Activated CD4-positive, alpha-beta T cell treated with anti-CD3 and anti-CD28 coated beads, Interleukin-2, amount 50 U/mL, for 4 hours (primary cell): ENCODE data around the gene TRPM2.

ENCODE experiments used
- DNase-seq, 2 experiments: peaks; one replicate each; pipeline ENCODE4 v3.0.0-alpha.2; 2020

The TRPM2 gene

DNA sequence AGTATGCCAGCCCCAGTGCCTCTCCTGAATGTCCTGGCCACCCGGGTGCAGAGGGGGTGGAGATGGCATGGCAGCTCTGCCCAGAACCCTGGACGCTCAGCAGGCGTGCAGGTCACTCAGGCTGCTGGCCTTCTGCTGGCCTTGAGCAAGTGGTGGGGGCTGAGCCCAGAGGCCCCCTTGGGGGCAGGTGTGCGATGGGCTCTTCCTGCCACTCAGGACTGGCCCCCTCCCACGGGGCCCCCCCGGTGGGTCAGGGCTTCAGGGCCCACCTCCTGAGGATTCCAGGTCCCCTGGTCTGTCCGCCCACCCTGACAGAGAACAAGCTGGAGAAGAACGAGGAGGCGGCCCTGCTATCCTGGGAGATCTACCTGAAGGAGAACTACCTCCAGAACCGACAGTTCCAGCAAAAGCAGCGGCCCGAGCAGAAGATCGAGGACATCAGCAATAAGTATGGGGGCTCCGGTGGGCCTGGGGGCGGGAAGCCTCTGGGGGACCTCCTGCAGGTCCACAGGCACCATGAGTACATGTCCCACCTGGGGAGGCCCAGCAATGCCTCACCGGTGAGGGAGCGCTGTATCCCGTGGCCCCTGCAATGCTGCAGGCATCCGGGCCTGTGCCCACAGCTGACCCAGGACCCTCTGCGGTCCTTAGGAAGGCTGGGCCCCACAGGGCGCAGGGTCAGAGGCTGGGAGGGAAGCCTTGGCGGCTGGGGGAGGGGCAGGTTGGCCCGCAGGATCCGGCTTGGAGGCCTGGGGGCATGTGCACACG, 64.9 kb downstream of the TRPM2 start:
- DNase-seq: no peak

GRCh38 chr21:44418876-44419230, 65.4 kb downstream of the TRPM2 start:
- no peak for DNase-seq

- no peak for DNase-seq
These were observed 66.3 kb downstream of the TRPM2 start for GRCh38 chr21:44419679-44420078.

GRCh38 chr21:44420416-44421205, 67.2 kb downstream of the TRPM2 start:
- no peak for DNase-seq

- DNase-seq: no peak
These were observed 68.8 kb downstream of the TRPM2 start for GRCh38 chr21:44421901-44422840.

DNA sequence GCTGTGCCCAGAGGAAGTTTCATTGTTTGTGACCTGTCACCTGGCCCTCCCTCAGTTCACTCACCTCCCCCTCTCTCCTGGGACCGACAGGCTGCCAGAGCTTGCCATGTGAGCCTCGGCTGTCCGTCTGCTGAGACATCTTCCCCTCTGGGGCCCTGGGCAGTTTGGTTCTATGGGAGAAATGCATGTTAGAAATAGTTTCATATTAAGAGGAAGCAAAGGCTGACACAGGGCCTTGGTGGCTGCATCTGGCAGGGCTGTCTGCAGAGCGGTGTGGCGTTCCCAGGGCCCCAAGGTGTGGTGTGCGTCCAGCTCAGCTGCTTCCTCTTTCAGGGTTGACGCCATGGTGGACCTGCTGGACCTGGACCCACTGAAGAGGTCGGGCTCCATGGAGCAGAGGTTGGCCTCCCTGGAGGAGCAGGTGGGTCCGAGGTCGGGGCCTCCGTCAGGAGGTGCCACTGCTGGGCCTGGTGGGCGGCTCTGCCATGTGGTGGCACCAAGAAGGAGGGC, 69.9 kb downstream of the TRPM2 start:
- no peak for DNase-seq

- no peak for DNase-seq
These were observed 70.7 kb downstream of the TRPM2 start for GRCh38 chr21:44423941-44424607.

DNA sequence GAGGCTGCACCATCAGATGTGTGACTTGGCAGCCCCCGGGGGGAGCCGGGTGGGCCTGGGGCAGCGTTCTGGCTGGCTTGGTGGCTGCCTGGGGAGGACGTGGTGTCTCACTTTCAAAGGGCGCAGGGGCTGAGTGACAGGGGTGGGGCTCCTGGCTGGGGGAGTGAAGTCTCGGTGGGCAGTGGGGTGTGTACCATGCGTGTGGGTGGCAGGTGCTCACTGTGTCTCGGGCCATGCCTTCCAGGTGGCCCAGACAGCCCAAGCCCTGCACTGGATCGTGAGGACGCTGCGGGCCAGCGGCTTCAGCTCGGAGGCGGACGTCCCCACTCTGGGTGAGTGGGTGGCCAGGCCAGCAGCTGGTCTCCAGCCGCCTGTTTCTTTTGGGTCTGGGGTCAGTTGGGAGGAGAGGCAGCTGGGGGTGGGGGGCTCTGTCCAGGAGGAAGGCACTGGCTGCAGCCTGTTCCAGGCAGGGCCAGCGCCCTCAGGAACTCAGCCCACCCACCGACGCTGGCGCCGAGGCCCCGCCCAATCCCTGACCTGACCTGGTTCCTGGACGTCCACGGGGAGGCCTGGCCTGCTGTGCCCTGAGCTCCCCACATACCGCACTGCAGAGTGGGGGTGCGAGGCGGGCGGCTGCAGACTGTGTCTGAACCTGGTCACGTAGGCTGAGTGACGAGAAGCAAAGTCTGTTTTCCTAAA, 71.3 kb downstream of the TRPM2 start:
- no peak for DNase-seq

DNA sequence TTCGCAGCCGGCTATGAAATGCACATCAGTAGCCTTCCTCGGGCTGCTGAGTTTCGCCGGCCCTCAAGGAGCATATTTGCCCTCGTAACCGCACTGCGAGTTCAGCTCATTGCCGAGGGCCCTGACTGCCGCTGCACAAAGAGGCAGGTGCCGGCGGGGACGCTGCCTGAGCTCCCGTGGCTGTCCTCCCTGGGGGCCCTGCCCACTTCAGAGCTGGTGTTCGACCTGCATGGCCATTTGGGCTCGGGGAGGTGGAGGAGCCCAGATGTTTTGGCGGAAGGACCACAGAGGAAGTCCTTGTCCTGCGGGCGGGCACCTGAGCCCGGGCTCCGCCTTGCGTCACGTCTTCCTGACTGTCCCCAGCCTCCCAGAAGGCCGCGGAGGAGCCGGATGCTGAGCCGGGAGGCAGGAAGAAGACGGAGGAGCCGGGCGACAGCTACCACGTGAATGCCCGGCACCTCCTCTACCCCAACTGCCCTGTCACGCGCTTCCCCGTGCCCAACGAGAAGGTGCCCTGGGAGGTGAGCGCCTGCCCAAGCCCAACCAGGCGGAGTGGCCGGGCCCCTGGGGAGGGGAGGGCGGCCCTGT, 72.0 kb downstream of the TRPM2 start:
- DNase-seq: no peak

DNA sequence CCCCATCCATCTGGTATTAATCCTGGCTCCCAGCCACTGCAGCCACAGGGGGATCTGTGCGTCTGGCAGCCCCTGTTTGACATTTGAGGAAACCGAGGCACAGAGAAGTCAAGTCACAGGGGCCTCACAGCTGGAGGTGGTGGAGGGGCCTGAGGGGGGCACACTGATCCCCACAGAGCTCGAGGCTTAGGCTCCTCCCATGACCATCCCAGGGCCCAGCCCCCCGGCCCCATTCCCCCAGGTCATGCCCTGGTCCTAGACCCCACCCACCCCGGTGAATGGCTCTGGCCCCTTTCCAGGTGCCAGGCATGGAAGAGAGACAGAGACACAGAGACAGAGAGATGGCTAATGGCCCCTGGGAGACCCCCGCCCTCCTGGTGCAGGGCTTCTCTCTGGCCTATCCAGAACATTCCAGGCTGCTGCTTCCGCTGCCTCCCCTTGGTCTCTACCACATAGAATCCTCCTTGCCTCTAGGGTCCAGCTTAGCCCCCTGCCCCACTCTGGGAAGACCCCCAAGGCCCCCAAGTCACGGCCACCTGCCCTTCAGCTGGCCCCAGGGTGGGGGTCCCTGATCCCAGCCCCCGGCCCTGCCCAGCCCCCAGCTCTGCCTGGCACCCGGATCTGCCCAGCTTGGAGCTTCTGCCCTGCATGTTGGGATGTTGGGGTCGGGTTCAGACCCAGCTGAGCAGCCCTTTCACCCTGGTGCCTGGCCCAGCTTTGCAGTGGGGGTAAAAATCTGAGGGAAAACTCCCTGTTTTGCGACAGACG, 72.7 kb downstream of the TRPM2 start:
- DNase-seq: no peak

GRCh38 chr21:44426663-44427191, 73.3 kb downstream of the TRPM2 start:
- DNase-seq: no peak

GRCh38 chr21:44427241-44428120, 74.1 kb downstream of the TRPM2 start:
- no peak for DNase-seq

DNA sequence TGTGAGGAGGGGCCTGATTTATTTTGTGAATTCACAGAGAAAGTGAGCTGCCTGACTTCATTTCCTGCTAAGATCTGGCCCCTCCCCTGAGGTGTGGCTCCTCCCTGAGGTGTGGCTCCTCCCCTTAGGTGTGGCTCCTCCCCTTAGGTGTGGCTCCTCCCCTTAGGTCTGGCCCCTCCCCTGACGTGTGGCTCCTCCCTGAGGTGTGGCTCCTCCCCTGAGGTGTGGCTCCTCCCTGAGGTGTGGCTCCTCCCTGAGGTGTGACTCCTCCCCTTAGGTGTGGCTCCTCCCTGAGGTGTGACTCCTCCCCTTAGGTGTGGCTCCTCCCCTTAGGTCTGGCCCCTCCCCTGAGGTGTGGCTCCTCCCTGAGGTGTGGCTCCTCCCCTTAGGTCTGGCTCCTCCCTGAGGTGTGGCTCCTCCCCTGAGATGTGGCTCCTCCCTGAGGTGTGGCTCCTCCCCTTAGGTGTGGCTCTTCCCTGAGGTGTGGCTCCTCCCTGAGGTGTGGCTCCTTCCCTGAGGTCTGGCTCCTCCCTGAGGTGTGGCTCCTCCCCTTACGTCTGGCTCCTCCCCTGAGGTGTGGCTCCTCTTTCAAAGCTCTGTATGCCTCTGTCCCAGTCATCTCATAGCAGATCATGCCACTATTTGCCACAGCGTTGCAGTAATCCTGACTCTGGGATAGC, 75.0 kb downstream of the TRPM2 start:
- peak; percentile 16 to 17 for DNase-seq

GRCh38 chr21:44429894-44430293, 76.5 kb downstream of the TRPM2 start:
- DNase-seq: no peak

GRCh38 chr21:44431300-44431699, 77.9 kb downstream of the TRPM2 start:
- no peak for DNase-seq

DNA sequence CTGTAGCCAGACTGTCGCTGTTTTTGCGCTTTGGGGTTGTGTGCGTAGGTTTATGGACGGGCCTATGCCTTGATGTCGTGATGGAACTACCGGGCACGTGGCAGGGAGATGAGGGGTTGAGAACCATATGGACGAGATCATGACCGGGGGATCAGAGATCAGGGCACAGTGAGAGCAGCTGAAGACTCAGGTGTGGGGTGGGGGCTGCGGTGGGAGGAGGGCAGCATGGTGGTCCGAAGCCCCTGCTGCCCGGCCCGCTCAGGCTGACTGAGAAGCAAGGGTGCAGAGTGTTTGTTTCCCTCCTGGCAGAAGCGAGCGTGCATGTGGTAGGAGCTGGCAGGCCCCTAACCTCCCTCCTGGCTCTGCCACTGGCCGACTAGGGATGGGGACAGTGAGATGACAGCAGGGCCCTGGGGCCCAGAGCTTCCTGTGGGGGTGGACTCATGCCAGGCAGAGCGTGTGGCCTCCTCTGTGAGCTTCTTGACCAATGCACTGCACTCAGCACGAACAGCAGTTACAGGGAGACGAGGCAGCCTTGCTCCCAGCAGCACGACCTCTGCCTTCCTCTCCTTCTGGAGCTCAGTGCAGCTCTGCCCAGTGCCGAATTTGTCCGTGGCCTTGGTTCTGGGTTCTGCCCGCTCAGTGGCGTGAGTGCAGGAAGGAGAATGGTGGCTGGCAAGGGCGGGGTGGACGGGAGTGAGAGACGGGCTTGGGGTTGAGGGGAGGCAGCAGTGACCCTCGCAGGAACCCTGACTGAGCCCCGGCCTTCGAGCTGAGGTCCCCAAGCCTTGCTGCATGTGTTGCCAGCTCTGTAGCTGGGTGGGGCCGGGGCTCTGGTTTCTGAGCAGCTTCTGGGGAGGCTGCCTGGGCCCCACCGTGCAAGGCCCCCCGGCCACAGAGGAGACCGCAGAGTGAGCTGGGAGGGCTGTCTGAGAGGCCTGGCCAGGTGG, 79.7 kb downstream of the TRPM2 start:
- no peak for DNase-seq

DNA sequence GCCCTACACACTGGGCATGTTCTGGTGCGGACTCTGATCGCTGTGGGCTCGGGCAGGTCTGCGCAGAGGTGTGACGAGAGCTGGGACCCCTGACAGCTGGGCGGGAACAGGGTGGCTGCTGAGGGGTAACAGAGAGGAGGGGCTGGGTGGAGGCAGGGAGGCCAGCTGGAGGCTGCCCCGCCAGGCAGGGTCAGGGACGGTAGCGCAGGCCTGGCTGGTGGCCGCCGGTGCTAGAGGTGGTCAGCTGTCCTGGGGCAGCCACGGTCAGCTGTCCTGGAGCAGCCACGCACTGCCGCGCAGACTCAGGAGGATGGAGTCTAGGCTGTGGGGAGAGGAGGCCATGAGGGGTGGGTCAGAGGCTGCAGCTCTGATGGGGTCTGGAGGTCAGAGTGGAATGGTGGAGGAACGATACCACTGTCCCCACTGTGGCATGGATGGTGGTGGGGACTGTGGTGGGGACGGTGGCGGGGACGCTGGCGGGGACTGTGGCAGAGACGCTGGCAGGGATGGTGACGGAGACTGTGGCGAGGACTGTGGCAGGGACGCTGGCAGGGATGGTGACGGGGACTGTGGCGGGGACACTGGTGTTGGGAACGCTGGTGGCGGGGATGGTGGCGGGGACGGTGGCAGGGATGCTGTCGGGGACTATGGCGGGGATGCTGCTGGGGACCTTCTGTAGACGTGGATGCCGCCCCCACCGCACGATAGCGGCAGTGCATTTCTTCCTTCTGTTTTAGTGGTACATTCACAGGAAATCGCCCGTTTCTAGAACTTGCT, 80.6 kb downstream of the TRPM2 start:
- DNase-seq: no peak
